GM12875 (cell line): ENCODE data around the gene KRTAP9-2.
"Not testable (repeated sequence)": the region's sequence is repeated elsewhere in the genome, so short reads cannot be mapped to it uniquely, and the experiment has no call there.

Experiments used
- H3K4me3 ChIP-seq: one replicate; pipeline ENCODE4 v1.5.1; 2011; ENCODE audit warnings: low read depth, low read length, control low read depth
- TF ChIP-seq, protein P1 (sequence below): IDR thresholded peaks from 2 replicates; pipeline ENCODE4 v1.5.1; 2011; ENCODE audit warnings: low read depth, mild to moderate bottlenecking, control low read depth, inconsistent platforms, low read length, moderate library complexity, borderline replicate concordance; ENCODE audit not compliant: insufficient read depth

KRTAP9-2 gene

DNA sequence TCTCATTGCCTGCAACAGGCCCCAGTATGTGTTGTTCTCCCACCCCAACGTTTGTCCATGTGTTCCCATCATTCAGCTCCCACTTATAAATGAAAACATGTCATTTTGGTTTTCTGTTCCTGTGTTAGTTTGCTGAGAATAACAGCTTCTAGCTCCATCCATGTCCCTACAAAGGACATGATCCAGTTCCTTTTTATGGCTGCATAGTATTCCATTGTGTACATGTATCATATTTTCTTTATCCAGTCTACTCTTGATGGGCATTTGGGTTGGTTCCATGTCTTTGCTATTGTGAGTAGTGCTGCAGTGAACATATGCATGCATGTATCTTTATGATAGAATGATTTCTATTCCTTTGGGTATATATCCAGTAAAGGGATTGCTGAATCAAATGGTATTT is 10.8 kb upstream of the KRTAP9-2 start:
- TF ChIP-seq, protein P1, sequence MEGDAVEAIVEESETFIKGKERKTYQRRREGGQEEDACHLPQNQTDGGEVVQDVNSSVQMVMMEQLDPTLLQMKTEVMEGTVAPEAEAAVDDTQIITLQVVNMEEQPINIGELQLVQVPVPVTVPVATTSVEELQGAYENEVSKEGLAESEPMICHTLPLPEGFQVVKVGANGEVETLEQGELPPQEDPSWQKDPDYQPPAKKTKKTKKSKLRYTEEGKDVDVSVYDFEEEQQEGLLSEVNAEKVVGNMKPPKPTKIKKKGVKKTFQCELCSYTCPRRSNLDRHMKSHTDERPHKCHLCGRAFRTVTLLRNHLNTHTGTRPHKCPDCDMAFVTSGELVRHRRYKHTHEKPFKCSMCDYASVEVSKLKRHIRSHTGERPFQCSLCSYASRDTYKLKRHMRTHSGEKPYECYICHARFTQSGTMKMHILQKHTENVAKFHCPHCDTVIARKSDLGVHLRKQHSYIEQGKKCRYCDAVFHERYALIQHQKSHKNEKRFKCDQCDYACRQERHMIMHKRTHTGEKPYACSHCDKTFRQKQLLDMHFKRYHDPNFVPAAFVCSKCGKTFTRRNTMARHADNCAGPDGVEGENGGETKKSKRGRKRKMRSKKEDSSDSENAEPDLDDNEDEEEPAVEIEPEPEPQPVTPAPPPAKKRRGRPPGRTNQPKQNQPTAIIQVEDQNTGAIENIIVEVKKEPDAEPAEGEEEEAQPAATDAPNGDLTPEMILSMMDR = no peak
- H3K4me3 ChIP-seq = no peak overlapping the region

DNA sequence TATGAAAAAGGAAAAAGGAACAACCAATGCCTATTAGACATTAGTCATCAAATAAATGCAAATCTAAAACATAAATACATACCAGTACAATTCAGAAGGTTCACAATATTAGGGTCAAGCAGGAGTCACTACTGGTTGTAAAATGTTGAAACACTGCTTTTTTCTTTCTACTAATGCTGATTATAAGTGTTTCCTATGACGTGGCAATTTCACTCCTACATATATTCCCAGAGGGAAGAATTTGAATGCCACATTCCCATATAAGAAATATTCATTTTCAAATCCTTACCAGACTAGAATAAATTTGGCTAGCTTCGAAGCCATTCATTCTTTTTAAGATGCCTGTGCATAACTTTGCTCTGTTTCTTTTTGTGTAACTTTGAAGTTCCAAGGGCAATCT is 2.6 kb upstream of the KRTAP9-2 start:
- H3K4me3 ChIP-seq = no peak overlapping the region
- TF ChIP-seq, protein P1 = no peak

DNA sequence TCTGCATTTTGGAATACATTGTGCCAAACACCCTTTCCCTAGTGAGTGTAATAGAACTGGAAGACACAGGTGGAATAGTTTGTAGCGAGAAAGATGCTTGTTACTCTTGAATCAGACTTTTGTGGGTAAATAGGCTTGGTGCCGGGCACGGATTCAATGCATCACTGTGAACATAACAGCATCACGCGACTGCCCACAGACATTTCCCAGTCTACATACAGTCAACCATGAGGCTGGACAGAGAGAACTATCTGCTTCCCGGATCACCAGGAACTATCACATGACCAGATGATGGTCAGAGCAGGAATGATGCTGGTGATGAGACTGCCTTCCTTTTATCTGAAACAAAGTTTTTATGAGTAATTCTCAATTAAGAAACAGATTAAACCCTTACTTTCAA is 397 bp upstream of the KRTAP9-2 start:
- H3K4me3 ChIP-seq = no peak overlapping the region
- TF ChIP-seq, protein P1 = no peak

DNA sequence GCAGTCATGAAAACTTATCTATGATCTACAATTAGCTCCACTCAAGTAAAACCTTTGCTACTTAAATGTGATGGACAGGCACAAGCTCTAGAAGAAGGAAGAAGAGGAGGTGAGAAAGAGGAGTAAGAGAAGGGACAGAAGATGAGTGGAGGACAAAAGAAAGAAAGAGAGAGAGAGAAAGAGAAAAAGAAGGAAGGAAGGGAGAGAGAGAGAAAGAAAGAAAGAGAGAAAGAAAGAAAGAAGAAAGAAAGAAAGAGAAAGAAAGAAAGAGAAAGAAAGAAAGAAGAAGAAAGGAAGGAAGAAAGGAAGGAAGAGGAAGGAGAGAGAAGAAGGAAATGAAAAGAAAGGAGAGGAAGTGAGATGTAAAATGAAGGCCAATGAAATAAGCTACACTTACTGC is 3.6 kb downstream of the KRTAP9-2 start:
- TF ChIP-seq, protein P1 = no peak
- no peak overlapping the region for H3K4me3 ChIP-seq

DNA sequence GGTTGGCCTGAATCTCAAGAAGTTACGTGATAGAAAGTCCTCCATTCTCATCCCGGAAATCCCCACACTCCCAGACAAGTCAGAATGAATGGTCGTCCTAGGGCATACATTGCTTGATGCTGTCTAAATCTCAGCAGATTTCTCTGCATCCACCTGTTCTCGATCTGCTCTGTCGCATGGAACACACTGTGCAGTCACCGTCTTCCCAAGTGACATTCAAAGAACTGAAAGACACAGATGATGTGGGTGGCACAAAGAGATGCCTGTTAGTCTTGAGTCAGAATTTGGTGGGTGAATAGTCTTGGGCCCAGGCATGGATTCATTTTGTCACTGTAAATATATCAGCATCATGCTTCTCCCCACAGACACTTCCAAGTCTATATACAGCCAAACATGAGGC is 5.3 kb downstream of the KRTAP9-2 start:
- TF ChIP-seq, protein P1 = no peak

DNA sequence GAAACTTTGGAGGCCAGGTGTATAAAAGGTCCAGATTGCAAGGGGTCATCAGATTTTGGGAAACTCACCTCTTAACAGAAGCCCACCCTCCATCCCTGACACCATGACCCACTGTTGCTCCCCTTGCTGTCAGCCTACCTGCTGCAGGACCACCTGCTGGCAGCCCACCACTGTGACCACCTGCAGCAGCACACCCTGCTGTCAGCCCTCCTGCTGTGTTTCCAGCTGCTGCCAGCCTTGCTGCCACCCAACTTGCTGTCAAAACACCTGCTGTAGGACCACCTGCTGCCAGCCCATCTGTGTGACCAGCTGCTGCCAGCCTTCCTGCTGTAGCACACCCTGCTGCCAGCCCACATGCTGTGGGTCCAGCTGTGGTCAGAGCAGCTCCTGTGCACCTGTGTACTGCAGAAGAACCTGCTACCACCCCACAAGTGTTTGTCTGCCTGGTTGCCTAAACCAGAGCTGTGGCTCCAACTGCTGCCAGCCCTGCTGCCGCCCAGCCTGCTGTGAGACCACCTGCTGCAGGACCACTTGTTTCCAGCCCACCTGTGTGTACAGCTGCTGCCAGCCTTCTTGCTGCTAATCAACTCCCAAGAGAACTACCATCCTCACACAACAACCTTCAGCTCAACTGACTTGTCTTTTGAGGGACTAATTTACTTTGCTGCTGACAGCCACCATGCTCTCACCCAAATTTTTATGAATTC is 6.1 kb downstream of the KRTAP9-2 start, which contains the start of gene KRTAP9-3:
Gene KRTAP9-3 (plus strand): TSS at position 51 of the 707 bp plus-strand sequence. CDS start 53 bp downstream, at position 104.
- not testable (repeated sequence) for H3K4me3 ChIP-seq

More for the DNA sequence above, 5.3 kb downstream of the KRTAP9-2 start:
- H3K4me3 ChIP-seq = no peak overlapping the region

DNA sequence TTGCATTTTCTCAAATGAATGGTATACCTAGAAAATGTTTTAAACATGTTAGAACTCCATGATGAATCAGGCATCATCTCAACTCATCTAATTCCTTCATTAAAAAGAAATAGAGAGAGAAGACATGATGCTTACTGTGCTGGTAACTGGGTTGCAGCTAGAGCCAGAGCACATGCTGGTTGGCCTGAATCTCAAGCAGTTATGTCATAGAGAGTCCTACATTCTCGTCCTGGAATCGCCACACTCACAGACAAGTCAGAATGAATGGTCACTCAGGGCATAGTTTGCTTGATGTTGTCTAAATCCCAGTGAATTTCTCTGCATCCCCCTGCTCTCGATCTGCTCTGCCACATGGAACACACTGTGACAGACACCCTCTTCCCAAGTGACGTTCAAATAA is 10.7 kb downstream of the KRTAP9-2 start:
- not testable (repeated sequence) for H3K4me3 ChIP-seq

DNA sequence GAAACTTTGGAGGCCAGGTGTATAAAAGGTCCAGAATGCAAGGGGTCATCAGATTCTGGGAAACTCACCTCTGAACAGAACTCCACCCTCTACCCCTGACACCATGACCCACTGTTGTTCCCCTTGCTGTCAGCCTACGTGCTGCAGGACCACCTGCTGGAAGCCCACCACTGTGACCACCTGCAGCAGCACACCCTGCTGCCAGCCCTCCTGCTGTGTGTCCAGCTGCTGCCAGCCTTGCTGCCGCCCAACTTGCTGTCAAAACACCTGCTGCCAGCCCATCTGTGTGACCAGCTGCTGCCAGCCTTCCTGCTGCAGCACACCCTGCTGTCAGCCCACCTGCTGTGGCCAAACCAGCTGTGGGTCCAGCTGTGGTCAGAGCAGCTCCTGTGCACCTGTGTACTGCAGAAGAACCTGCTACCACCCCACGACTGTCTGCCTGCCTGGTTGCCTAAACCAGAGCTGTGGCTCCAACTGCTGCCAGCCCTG is 11.5 kb downstream of the KRTAP9-2 start, which contains the start of gene KRTAP9-8:
Gene KRTAP9-8 (plus strand): TSS at position 51 of the 489 bp plus-strand sequence. CDS start 53 bp downstream, at position 104.
- H3K4me3 ChIP-seq = not testable (repeated sequence)

DNA sequence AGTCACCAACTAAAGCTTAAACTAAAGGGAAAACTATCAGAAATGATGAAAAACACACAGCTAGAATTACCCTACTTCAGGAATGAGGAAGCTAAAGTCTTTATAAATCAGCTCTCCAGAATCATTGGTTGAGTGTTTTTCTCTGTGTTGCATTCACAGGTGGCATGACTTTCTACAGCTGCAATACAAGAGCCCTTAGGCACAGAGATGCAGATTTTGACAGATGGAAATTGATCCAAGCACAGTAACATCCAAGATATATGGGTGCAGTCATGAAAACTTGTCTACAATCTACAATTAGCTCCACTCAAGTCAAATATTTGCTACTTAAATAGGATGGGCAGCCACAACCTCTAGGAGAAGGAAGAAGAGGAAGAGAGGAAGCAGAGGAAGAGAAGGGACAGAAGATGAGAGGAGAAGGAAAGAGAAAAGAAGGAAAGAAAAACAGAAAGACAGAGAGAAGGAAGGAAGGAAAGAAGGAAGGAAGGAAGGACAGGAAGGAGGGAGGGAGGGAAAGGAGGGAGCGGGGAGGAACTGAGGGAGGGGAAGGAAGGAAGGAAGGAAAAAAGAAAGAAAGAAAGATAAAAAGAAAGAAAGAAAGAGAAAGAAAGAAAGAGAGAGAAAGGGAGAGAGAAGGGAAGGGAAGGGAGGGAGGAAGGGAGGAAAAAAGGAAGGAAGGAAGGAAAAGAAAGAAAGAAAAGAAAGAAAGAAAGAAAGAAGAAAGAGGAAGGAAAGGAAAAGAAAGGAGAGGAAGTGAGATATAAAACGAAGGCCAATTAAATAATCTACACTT is 20.7 kb downstream of the KRTAP9-2 start:
- not testable (repeated sequence) for H3K4me3 ChIP-seq

DNA sequence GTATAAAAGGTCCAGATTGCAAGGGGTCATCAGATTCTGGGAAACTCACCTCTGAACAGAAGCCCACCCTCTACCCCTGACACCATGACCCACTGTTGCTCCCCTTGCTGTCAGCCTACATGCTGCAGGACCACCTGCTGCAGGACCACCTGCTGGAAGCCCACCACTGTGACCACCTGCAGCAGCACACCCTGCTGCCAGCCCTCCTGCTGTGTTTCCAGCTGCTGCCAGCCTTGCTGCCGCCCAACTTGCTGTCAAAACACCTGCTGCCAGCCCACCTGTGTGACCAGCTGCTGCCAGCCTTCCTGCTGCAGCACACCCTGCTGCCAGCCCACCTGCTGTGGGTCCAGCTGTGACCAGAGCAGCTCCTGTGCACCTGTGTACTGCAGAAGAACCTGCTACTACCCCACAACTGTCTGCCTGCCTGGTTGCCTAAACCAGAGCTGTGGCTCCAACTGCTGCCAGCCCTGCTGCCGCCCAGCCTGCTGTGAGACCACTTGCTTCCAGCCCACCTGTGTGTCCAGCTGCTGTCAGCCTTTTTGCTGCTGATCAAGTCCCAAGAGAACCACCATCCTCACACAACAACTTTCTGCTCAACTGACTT is 23.3 kb downstream of the KRTAP9-2 start, which contains the start of gene KRTAP9-4:
Gene KRTAP9-4 (plus strand): TSS at position 51 of the 604 bp plus-strand sequence. CDS start 34 bp downstream, at position 85.
- H3K4me3 ChIP-seq = not testable (repeated sequence)
